Cardiac fibroblast (primary cell): Measurements from ENCODE around the gene OXCT1.
"Not testable (repeated sequence)": the region's sequence is repeated elsewhere in the genome, so short reads cannot be mapped to it uniquely, and the experiment has no call there.

Experiments used
- DNase-seq, 2 donors: peaks; one replicate each; pipeline versions ENCODE4 v3.0.0 to v3.0.0-alpha.2; 2010; ENCODE audit warnings: low read depth in 2 of 2
- H3K4me3 ChIP-seq, 2 donors: replicated peaks in 1 of 2; 1 replicate in 1 of 2; 2 replicates in 1 of 2; pipeline ENCODE4 v1.5.1; 2011; ENCODE audit warnings: low read depth in 2 of 2, low read length in 2 of 2, mild to moderate bottlenecking in 2 of 2, moderate library complexity in 1 of 2
- CTCF ChIP-seq: IDR thresholded peaks from one replicate; pipeline ENCODE4 v1.5.1; 2011; ENCODE audit warnings: low read depth, mild to moderate bottlenecking, low read length, inconsistent platforms

Gene OXCT1

GRCh38 chr5:41728281-41728680 is 141.9 kb downstream of the OXCT1 start:
- H3K4me3 ChIP-seq = no peak overlapping the region
- no peak for TF ChIP-seq CTCF
- no peak for DNase-seq

GRCh38 chr5:41722359-41722950 is 147.8 kb downstream of the OXCT1 start:
- DNase-seq = peak; percentile 27 to 41
- peak; percentile 30 for TF ChIP-seq CTCF

GRCh38 chr5:41721516-41721915 is 148.7 kb downstream of the OXCT1 start:
- DNase-seq = peak in 1 of 2 donors; percentile 7
- no peak for TF ChIP-seq CTCF
- H3K4me3 ChIP-seq = no peak overlapping the region

More at GRCh38 chr5:41722359-41722950, 147.8 kb downstream of the OXCT1 start:
- no peak overlapping the region for H3K4me3 ChIP-seq

- no peak for DNase-seq
- TF ChIP-seq CTCF = no peak
- H3K4me3 ChIP-seq = no peak overlapping the region
These were observed 153.8 kb downstream of the OXCT1 start for GRCh38 chr5:41716382-41716781.

GRCh38 chr5:41714446-41714845 is 155.8 kb downstream of the OXCT1 start:
- not testable (repeated sequence) for H3K4me3 ChIP-seq, DNase-seq

GRCh38 chr5:41708604-41708940 is 161.7 kb downstream of the OXCT1 start:
- no peak for DNase-seq
- no peak for TF ChIP-seq CTCF
- no peak overlapping the region for H3K4me3 ChIP-seq

GRCh38 chr5:41707853-41708603 is 162.2 kb downstream of the OXCT1 start:
- H3K4me3 ChIP-seq = no peak overlapping the region
- peak; percentile 73 to 78 for DNase-seq
- TF ChIP-seq CTCF = peak; percentile 70
